PC-9 (cell line): ENCODE results near the gene TBL1XR1.

Experiments used
- EZH2 ChIP-seq: fragments of 200-600 bp; sonication (generic); IDR thresholded peaks from 2 replicates; pipeline ENCODE4 v1.8.0; 2017; ENCODE audit warnings: antibody characterized with exemption, low read depth
- TF ChIP-seq, protein P1 (sequence below): fragments of 200-600 bp; sonication (generic); conservative IDR thresholded peaks from 2 replicates; pipeline ENCODE4 v1.6.1; 2017; ENCODE audit warnings: mixed run types, antibody characterized with exemption, mild to moderate bottlenecking, moderate library complexity

DNA sequence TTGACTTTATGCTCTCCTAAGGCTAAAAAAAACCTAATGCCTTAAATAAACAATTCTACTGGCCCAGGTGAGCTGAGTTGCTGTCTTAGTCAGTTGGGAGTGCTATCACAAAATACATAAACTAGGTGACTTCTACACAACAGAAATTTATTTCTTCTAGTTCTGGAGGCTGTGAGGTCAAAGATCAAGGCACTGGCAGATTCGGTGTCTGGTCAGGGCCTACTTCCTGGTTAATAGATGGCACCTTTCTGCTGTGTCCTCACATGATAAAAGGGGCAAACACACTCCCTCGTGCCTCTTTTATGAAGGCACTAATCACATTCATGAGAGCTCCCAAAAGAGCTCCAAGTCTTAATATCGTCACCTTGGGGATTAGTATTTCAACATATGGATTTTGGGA is 11.5 kb upstream of the TBL1XR1 start:
- TF ChIP-seq, protein P1, sequence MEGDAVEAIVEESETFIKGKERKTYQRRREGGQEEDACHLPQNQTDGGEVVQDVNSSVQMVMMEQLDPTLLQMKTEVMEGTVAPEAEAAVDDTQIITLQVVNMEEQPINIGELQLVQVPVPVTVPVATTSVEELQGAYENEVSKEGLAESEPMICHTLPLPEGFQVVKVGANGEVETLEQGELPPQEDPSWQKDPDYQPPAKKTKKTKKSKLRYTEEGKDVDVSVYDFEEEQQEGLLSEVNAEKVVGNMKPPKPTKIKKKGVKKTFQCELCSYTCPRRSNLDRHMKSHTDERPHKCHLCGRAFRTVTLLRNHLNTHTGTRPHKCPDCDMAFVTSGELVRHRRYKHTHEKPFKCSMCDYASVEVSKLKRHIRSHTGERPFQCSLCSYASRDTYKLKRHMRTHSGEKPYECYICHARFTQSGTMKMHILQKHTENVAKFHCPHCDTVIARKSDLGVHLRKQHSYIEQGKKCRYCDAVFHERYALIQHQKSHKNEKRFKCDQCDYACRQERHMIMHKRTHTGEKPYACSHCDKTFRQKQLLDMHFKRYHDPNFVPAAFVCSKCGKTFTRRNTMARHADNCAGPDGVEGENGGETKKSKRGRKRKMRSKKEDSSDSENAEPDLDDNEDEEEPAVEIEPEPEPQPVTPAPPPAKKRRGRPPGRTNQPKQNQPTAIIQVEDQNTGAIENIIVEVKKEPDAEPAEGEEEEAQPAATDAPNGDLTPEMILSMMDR, result no peak
- no peak for TF ChIP-seq EZH2
